HG03175 (cell line): ENCODE measurements around the gene MN1.

Experiments used
- ATAC-seq: cut with Tn5 transposase; IDR thresholded peaks from one replicate; pipeline ENCODE4 v1.9.1; 2021; ENCODE audit warnings: mild to moderate bottlenecking, moderate library complexity; ENCODE audit not compliant: unreplicated experiment

MN1 gene

DNA sequence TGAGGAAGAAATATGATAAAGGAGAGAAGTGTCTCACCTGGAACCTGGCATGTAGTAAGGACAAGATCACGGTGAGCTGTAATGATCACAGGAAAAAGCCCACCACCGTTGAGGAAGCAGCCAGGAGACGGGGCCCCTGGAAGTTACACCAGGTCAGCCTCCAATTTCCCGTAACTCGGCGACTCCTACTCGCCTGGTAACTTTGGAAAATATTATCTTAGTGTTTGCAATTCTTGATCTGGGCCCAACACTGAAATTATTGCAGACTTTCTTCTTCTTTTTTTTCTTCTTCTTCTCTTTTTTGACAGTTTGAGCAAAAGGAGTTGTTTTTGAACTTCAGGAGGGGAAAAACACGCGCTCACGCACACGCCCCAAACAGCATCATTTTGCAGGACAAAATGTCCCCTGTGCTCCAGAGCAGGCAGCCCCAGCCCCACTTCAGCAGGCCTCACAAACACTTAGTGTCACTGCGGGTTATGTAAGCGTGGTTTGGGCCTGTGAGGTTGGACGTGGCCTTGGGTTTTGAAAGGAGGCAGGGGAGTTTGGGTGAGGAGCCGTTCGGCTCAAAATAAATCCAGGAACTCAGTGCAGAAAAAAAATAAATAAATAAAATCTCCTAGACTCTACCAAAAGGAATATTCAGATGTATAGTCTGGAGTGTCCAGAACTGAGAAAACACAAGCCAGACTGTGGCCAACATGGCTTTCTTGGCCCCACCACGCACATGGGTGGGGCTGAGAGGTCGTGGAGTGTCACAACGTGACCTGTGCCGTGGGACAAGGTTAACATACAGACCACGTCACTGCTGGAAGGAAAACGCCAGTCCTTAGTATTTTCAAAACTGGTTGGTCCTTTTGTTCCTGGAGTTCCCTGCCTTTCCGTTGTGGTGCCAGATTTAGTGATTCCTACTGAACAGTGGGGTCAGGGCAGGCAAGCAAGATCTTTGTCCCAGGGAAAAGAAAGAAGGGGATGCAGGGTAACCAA is 26.3 kb upstream of the MN1 start:
- no peak for ATAC-seq

DNA sequence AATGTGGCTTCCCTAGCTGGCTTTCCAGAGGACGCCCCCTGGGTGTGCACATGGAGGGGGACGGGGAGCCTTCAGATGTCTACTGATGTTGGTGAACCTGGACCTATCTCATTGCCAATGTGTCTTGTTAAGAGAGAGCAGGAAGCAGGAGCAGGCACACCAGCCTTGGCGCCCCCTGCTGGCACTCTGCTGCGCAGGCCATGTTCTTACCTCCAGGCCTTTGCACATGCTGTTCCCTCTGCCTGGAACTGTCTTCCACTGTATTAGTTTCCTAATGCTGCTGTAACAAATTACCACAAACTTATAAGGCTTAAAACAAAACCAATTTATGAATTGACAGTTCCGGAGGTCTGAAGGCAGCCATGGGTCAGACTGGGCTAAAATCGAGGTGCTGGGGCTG is 23.6 kb upstream of the MN1 start:
- ATAC-seq = no peak

DNA sequence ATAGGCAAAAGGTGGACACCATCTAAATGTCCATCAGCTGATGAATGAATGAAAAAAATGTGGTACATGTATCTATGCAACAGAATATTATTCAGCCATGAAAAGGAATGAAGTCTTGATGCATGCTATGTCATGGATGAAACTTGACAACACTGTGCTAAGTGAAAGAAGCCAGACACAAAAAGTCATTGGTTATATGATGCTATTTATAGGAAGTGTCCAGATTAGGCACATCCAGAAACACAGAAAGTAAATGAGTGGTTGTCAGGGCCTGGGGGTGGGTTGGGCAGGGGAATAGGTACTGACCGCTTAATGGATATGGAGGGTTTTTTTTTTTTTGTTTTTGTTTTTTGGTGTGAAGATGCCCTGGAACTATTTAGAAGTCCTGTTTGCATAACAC is 21.7 kb upstream of the MN1 start:
- ATAC-seq = no peak

DNA sequence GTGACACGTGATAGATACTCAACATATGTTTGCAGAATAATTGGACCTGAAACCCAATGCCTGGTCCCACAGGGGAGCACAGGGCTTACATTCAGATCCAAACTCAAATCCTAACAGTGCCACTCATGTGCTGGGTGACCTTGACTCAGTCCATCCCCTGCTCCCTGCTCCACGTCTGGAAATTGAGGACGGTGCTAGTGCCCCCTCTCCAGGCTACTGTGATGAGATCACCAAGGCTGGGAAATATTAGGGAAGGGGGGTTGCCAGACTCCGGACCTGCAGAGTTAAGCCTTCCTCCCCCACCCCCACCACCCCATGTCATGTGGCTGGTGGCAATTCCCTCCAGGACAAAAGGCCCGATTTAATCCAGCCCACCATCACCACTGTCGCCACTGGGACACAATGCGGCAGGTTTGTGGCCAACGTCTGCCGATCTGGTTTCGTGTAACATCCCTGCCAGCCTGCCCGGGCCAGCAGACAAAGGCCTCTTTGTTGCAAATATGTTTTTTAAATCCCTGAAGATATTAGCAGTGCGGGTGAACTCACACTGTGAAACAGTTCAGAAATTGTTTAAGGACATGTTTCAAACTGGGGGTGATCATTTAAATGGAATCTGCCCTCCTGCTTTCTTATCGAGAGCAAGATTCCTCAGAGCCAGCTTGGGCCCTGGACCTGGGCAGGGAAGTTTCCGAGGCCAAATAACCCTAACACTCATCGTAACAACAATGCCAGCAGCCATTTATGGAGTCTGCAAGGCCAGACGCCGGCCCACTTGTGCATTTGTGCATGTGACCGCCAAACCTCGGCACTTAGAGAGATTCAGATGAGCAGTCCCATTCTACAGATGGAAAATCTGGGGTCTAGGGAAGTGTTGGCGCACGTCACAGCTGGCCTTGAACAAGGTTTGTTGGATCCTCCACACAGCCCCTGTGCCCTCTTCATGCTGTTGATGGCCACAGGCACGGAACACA is 19.6 kb upstream of the MN1 start:
- ATAC-seq = no peak

DNA sequence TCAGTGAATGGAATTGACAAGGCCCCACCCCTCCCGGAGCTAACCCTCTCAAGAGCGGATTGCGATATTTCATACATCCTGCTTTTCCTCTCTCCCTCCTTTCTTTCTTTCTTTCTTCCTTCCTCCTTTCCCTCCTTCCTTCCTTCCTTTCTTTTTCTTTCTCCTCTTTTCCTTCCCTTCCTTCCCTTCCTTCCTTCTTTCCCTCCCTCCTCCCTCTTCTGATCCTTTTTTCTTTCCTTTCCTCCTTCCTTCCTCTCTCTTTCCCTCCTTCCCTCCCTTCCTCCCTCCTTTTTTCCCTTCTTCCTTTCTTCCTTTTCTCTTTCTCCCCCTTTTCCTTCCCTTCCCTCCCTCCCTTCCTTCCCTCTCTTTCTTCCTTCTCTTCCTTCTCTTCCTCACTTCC is 15.0 kb upstream of the MN1 start:
- no peak for ATAC-seq

DNA sequence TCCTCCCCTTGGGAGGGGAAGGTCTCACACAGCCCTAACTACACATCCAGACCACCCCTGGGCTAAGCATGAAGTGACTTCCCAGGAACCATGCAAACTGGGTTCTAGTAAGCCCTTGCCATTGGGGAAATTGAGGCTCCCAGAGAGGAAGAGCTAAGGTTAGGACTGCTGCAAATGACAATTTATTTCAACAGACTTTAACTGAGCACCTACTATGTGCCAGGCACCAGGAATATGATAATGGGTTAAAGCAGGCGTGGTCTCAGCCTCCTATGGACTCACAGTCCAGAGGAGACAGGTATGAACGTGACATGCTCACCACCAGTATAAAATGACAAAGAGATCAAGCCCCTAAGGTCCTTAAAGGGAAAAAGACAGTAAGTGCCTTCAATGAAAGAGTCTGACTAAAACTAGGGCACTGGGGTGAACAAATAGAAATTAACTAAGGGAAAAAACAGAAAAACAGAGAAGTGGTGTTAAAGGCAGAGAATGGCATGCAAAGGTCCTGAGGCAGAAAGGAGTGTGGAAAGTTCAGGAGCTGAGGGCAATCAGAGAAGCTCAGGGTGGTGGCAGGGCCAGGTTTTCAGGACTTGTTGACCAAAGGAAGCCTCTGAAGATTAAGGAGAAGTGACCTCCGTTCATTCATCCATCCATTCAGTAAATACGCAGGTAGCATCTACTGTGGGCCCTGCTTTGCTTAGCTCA is 14.4 kb upstream of the MN1 start:
- no peak for ATAC-seq

DNA sequence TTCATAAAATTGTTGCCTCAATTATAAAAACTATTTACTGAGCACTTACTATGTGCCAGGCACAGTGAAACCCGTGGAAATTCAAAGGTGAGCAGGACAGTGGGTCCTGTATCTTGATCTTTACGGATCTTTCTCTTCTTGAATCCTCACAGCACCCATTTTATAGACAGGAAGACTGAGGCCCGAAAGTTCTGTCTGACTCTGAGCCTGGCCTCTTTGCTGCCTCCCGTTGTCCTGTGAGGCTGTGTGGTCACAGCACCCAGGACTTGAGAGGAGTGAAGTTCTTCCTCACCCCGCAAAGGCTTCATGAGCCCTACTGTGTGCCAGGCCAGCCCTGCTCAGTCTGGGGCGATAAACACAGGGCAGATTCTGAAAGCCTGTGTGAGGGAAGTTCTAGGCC is 13.4 kb upstream of the MN1 start:
- ATAC-seq = no peak

DNA sequence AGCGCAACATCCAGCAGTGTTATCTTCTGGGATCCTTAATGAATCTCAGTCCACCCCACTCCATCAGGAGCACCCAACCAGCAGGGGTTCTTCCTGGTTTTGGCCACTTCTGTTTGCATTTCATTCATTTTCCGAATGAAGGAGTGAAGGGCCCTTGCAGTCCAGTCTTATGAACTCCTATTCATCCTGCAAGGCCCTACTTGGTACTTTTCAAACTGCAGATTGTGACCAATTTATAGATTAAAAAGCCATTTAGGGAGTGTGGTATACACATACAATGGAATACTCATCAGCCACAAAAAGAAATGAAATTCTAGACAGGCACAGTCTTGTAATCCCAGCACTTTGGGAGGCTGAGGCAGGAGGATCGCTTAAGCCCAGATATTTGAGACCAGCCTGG is 10.2 kb upstream of the MN1 start:
- ATAC-seq = no peak

DNA sequence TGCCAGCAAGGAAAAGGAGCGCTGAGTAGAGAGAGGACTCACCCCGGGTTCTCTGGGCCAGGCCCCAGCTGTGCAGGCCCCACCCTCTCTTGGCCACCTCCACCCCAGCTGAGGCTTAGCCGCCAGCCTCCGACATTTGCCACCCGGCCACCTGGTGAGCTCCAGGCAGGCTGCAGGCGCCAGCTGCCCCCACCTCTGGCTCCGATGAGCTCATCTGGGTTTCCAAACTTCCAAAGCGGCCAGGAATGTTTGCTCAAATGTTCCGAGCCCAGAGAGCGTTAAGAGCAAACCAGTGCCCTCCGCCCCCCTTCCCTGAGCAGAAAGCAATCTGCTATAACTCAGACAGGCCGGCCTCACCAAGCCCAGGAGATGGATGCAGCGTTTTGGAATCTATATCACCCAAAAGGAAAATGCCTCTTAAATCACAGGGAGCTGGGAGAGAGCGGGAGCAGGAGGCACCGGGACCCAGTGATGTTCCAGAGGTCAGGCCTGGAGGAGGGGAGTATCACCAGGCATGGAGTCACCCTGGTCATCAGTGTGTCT is 9.1 kb upstream of the MN1 start:
- no peak for ATAC-seq

DNA sequence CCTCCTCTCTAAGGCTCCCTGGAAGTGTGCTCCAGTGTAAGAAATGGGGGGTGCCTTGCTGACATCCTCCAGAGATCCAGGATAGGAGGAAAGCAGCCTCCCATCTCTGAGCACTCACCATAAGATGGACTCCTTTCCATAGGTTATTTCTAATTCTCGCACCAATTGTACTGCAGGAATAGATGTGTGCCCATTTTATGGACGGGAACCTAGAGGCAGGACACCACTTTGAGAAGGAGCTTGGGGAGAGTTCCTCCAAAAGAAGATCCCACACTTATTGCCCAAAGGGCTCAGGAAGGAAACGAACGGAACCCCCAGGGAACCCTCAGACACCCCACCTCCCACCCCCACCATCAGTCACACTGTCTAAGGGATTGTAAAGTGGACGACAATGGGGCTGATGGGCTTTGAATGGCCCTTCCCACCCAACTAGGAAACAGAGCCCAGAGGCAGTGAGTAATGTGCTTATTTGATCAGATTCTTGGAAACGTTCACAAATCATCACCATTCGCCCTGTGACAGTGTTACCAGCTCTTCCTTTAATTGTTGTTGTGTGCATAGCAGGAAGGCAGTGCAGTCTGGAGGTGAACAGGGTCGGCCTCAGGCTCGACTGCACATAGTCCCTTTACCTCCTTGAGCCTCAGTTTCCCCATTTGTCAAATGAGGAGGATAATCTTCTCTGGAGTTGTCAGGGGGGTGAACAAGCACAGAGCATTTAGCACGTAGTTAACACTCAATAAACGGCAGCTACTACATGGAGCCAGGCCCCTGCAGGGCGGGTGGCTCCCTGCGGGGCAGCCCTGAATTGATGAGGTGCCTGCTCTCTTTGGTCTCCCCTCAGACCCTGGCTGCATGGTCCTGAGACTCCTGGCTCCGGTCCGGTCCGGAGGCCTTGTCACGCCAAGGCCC is 8.4 kb upstream of the MN1 start:
- no peak for ATAC-seq

DNA sequence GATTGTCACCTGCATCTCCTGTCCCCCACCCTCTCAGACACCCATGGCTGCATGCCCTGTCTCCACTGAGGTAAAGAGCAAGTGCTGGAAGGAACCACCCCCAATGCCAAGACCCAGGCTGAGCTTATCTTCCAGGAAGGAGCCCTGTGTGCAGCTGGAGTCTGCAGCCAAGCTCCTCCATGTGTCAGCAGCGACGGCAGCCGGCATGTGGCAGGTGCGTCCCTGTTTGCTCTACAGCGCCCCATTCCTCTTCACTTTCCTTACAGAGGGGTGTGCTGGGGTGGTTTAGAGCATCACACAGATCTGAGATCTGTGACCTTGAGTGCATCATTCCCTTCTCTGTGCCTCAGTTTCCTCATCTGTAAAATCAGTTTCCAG is 7.7 kb upstream of the MN1 start:
- ATAC-seq = no peak

DNA sequence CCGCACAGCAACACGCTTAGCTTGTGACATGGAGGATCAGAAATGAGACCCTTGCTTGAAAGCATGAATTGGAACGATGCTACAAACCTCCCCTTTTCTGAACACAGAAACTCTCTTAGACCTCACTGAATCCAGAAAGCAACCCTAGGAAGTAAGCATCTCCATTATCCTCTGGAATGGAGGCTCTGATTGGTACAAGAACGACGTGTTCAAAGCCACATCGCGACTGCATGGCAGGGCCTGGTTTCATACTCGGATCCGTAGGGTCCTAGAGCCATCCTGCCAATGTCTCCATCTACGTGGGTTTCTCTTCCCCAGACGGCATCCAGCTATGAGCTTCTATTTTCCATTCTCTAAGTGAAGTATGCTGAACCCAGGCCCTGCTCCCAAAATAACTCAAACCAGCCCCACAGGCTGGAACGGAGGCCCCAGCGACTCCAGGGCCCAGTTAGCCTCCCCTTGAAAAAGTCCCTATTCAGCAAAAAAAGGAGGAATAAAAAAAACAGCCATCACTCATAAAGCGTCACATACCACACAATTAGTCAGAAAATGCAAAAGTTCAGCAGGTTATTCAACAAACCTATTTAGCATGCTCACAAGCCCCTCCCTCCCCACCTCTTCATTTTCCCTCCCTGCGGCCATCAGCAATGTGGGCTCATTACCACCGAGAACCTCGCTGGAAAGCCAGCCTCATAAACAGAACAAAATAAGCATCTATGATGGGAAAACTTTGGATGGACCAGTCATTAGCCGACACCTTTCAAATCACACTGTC is 7.1 kb upstream of the MN1 start:
- ATAC-seq = no peak

DNA sequence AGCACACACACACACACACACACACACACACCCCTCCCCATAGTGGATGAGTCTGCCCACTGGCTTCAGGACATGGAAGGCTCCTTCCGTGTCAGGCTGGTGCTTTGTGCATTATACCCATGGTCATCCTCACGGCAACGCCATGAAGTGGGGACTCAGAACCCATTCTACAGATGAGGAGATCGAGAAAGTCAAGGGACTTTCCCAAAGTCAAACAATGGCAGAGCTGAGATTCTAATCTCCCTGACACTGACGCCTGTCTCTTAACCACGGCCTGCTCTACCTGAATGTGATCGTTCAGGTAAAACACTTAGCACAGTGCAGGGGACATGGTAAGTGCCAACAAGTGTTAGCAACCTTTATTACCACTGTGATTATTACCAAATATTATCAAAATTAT is 4.3 kb upstream of the MN1 start:
- ATAC-seq = no peak

DNA sequence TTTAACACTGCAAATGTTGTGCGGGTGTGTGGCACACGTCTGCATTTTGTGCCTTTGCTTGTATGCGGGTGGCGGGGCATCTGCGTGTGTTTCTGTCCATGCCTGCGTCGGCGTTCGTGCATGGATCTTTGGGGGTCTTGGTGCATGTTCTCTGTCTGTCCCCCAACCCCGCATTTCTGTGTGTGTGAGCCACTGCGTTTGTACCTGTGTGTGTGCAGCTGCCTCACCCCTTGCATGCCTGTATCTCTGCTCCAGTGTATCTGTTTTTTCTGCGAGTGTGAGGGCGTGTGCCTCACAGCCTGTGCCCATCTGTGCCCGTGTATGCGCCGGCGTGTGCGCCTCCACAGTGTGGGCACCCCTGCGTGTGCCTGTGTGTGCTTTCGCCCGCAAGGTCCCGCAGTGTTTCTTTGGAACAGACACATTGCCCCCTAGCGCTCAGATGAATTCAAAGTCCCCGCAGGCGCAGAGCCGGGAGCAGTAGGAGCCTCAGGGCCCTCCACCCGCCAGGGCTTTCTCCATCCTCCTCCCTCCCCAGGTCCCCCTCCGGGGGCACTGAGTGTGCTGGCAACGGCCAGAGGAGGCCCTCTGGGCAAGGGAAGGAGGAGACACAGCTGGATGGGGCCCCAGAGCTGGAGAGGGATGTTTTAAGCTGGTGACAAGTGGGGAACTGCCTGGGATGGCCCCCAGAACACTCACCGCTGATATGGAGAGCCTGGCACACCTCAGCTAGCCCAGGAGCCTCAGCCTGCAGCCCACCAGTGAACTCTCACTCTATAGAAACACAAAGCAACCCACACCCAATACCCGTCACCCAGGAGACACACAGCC is 3.1 kb upstream of the MN1 start:
- no peak for ATAC-seq

DNA sequence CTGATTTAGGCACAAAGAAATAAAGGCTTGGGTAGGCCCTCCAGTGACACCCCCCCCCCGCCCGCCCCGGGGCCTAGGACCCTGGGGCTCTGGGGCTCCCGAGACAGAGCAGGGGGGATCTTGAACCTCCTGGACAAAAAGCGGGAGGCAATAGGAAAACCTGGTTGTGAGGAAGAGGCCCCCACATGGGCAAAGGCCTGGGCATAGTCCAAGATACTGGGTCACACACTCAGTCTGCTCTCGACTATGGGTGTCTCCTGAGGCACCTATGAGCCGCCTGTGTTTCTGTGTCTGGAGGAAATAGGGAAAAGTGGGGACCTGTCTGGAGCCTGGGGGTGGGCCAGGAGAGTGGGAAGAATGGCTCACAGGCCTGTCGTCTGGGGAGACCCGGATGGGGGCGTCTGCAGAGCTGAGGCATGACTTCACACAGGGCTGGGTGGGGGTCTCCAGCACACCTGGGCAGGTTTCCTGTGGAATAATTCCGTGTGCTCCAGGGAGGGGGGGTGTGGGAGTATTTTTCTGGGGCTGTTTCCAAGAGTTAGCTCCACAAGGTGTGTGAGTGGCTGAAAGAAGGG is 2.4 kb upstream of the MN1 start:
- ATAC-seq = no peak

DNA sequence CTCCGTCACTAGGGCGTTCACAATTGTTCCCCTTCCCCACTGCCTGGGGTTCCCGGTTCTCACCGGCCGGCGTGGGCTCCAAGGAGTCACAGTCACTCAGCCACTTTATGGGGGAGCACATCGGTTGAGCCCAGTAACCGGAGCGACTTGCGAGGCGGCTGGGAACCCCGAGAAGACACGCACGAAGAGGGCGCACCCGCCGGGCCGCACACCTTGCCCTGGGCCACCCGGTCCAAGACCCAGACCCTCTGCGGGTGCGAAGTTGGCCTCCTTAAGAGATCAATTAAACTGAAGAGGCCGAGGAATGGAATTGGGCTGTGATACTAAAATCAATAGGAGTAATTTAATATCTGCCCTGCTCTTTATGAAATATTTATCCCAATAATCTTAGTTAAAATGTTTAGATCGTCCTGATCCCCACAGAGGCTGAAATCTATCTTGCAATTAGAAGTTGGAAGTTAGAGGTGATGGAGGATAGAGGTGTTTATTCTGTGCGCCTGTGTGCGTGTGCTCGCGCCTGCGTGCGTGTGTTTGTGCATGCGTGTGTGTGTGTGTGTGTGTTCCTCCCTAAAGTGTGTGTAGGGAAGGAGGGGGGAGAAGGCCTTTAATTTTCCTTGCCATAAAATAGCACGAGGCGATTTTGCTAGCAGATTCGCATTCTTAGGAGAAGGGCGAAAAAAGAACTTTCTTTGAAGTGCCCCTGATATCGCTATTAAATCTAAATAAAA is 954 bp upstream of the MN1 start:
- no peak for ATAC-seq

DNA sequence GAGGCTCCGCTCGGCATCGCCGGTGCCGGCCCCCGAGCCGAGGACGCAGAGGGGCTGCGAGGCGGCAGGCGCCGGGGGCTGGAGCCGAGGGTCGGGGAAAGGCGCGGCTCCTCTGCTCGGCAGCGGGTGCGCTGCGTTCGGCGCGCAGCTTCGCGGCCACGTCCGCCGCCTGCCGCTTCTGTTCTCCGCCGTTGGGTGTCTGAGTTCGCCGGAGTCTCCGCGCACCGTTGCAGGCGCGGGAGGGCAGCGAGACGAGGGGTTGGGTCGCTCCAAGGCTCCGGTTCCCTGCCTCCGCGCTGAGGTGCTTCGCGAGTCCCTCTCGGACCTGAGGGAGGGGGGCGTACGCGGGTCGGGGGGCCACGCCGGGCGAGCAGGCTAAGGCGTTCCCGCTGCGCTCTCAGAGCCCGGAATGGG is 347 bp downstream of the MN1 start:
- no peak for ATAC-seq
